Measurements from ENCODE around the gene KCNMA1.

Gene KCNMA1

DNA sequence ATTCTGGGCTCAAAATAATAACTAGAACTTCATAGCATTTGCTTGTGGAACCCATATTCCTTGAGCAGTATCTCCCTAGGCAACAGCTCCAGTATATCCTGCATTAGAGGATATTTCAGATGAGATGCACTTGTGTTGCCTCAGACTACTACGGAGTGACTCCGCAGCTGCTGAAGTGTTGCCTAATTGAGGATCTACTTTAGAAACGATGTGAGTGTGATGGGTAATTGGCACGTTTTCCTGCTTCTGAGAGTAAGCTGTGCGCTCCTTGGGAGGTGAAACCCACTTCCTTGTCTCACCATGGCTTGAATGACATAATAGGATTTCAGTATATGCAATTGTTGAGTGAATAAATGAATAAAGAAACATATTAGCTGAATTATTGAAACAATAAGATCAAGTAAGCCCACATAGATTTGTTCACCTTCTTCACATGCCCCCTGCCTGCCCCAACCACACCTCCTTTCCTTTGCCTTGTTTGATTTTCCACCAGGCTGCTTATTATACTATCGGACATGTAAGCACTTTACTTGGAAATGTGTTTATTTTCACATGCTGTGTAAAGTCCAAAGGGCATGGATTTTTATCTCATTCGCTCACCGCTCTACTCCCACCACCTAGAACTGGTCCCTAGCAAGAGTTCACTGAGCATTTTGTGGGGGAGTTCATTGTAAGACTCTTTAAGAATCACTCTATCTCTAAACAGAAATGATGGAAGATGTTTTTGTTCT is 303.8 kb downstream of the KCNMA1 start:
- TF ChIP-seq GATA2 (IDR thresholded peaks at IDR 0.05; ENCODE audit: low read depth, low read length) (no peak), GATA3 (IDR thresholded peaks at IDR 0.05; ENCODE audit: low read depth, low read length) (no peak)

DNA sequence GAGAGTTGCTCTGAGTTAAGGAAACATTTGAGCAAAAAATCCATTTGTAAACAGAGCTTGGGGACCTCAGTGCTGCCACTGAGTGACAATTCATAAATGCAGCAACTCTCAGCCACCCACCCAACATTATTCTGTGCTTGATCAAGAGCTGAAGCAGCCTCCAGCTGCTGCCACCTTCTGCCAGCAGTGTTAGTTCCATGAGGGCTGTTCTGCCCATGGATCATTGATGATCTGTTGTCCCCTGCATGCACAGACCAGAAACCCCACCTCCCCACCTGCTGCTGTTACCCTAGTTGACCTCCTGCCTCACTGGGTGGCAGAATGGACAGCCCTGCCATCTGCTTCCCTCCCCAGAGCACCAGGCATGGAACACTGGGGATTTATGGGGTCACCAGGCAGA is 305.4 kb downstream of the KCNMA1 start:
- TF ChIP-seq GATA2 (IDR thresholded peaks at IDR 0.05; ENCODE audit: low read depth, low read length) (no peak), GATA3 (IDR thresholded peaks at IDR 0.05; ENCODE audit: low read depth, low read length) (no peak)

- TF ChIP-seq GATA2 (IDR thresholded peaks at IDR 0.05; ENCODE audit: low read depth, low read length) (no peak), GATA3 (IDR thresholded peaks at IDR 0.05; ENCODE audit: low read depth, low read length) (no peak)
Observed at GRCh38 chr10:77328272-77328816, 309.3 kb downstream of the KCNMA1 start.

GRCh38 chr10:77325233-77325537 is 312.4 kb downstream of the KCNMA1 start:
- TF ChIP-seq GATA3 (IDR thresholded peaks at IDR 0.05; ENCODE audit: low read depth, low read length) (no peak), GATA2 (IDR thresholded peaks at IDR 0.05; ENCODE audit: low read depth, low read length) (no peak)

DNA sequence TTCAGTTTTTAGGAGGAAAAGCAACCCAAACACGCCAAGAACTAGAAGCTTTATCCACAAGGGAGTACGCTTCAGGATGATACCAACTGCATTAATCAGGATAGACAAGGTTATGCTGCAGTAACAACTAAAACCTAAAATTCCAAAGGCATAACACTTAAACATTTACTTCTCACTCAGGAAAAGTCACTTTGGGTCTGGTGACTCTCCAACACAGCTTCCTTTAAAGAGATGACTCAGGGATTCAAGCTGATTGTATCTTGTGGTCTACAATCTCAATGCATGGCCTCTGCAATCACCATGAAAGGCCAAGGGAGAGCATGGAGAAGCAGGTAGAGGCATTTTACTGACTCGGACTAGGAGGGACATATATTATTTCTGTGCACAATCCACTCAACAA is 315.8 kb downstream of the KCNMA1 start:
- TF ChIP-seq GATA3 (IDR thresholded peaks at IDR 0.05; ENCODE audit: low read depth, low read length) = no peak
- no peak for TF ChIP-seq GATA2 (IDR thresholded peaks at IDR 0.05; ENCODE audit: low read depth, low read length)

DNA sequence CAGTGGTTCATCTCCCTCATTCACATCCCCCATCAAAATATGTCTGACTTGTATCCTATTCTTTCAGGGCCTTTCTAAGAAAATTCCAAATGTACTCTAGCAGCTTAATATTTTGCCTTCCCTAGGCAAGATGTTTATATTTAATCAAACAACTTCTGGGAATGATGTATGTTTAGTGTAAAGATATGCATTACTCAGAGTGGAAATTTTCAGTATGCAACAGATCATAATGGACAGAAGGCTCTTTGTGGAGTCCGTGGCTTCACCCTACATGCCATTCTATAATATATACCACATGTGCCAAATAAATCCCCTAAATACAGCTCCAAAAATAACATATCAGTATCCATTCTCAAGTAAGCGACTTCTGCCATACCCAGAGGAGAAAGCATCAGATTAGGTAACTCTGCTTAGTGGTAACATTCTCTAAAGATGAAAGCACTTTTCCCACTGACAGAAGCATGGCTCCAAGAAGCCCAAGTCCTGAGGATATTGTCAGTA is 316.6 kb downstream of the KCNMA1 start:
- TF ChIP-seq GATA3 (IDR thresholded peaks at IDR 0.05; ENCODE audit: low read depth, low read length) (no peak), GATA2 (IDR thresholded peaks at IDR 0.05; ENCODE audit: low read depth, low read length) (no peak)

DNA sequence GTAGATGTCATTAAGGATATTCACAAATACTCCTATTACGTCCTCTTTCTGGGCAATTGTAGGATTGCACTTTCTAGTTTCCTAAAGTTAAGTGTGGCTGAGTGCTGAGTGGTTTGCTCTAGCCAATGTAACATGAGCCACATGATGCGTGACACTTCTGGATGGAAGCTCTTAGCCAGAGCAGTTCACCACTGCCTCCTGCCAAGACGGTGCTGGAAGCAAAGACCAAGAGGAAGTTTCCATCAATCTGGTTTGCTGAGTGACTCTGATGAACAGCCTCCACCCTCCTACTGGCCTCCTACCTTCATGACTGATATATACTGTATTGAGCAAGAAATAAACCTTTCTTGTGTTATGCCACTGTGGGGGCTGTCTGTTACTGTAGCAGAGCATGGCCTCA is 318.1 kb downstream of the KCNMA1 start:
- TF ChIP-seq GATA2 (IDR thresholded peaks at IDR 0.05; ENCODE audit: low read depth, low read length) = no peak
- no peak for TF ChIP-seq GATA3 (IDR thresholded peaks at IDR 0.05; ENCODE audit: low read depth, low read length)

DNA sequence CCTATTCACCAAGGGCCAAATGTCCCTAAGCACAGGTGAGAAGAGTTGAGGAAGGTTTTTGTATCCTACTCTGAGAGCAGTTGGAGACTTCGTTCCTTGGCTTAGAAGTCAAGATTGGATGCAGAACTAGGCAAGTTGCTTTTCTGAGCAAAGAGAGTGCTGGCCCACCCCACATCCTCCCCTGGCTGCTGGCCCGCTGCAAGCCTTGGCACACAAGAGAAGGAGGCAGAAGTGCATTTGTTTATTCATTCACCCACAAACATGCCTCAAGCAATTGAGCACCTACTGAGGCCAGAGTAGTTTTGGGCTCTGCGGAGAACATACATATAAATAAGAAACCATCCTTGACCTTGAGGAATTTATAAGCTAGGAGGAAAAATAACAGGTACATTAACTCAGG is 318.9 kb downstream of the KCNMA1 start:
- TF ChIP-seq GATA2 (IDR thresholded peaks at IDR 0.05; ENCODE audit: low read depth, low read length) = no peak
- no peak for TF ChIP-seq GATA3 (IDR thresholded peaks at IDR 0.05; ENCODE audit: low read depth, low read length)

- no peak for TF ChIP-seq GATA2 (IDR thresholded peaks at IDR 0.05; ENCODE audit: low read depth, low read length)
- no peak for TF ChIP-seq GATA3 (IDR thresholded peaks at IDR 0.05; ENCODE audit: low read depth, low read length)
Observed at GRCh38 chr10:77317221-77317620, 320.4 kb downstream of the KCNMA1 start.

- TF ChIP-seq GATA3 (IDR thresholded peaks at IDR 0.05; ENCODE audit: low read depth, low read length) (no peak), GATA2 (IDR thresholded peaks at IDR 0.05; ENCODE audit: low read depth, low read length) (no peak)
Observed at GRCh38 chr10:77315496-77316129, 322.0 kb downstream of the KCNMA1 start.

GRCh38 chr10:77313066-77313750 is 324.4 kb downstream of the KCNMA1 start:
- TF ChIP-seq GATA3 (IDR thresholded peaks at IDR 0.05; ENCODE audit: low read depth, low read length) = no peak
- TF ChIP-seq GATA2 (IDR thresholded peaks at IDR 0.05; ENCODE audit: low read depth, low read length) = no peak

- TF ChIP-seq GATA2 (IDR thresholded peaks at IDR 0.05; ENCODE audit: low read depth, low read length) (no peak), GATA3 (IDR thresholded peaks at IDR 0.05; ENCODE audit: low read depth, low read length) (no peak)
Observed at GRCh38 chr10:77311186-77311585, 326.4 kb downstream of the KCNMA1 start.

GRCh38 chr10:77310288-77310840 is 327.2 kb downstream of the KCNMA1 start:
- TF ChIP-seq GATA2 (IDR thresholded peaks at IDR 0.05; ENCODE audit: low read depth, low read length) (no peak), GATA3 (IDR thresholded peaks at IDR 0.05; ENCODE audit: low read depth, low read length) (no peak)

GRCh38 chr10:77309509-77309908 is 328.1 kb downstream of the KCNMA1 start:
- TF ChIP-seq GATA3 (IDR thresholded peaks at IDR 0.05; ENCODE audit: low read depth, low read length) (no peak), GATA2 (IDR thresholded peaks at IDR 0.05; ENCODE audit: low read depth, low read length) (no peak)

Data from SH-SY5Y (cell line).